Activated CD4-positive, alpha-beta T cell treated with anti-CD3 and anti-CD28 coated beads for 36 hours (primary cell): Measurements from ENCODE around the gene MACROD2. TPM values are rescaled to one million over a fixed set of nuclear protein-coding genes. Genes with fewer than 3 reads are reported as not detected.

Source experiments
- ATAC-seq: fragments of 200-7000 bp; cut with Tn5 transposase; one replicate; pipeline ENCODE4 v1.10.0; 2021; ENCODE audit warnings: mild to moderate bottlenecking, moderate library complexity
- CTCF ChIA-PET: fragments of 350-600 bp; sonication (Branson Sonifier 250); formaldehyde crosslinking; loops from one replicate; lab custom pipeline; 2021; ENCODE audit warnings: antibody characterized with exemption; lab: Charles Lee
- POLR2A ChIA-PET: fragments of 350-600 bp; sonication (Branson Sonifier 250); formaldehyde crosslinking; loops from one replicate; lab custom pipeline; 2021; ENCODE audit warnings: antibody characterized with exemption, inconsistent platforms; lab: Charles Lee
- DNase-seq: peaks from one replicate; pipeline ENCODE4 v3.0.0-alpha.2; 2020
- H3K27ac Mint-ChIP-seq: one replicate; pipeline ENCODE4 v1.8.0; 2021; ENCODE audit warnings: mixed read lengths
- H3K27me3 Mint-ChIP-seq: one replicate; pipeline ENCODE4 v1.8.0; 2021; ENCODE audit warnings: mixed read lengths
- H3K36me3 Mint-ChIP-seq: one replicate; pipeline ENCODE4 v1.8.0; 2021; ENCODE audit warnings: low read depth, mixed read lengths
- H3K4me1 Mint-ChIP-seq: one replicate; pipeline ENCODE4 v1.8.0; 2021; ENCODE audit warnings: mixed read lengths
- H3K4me3 Mint-ChIP-seq: one replicate; pipeline ENCODE4 v1.8.0; 2021; ENCODE audit warnings: mild to moderate bottlenecking, moderate library complexity, mixed read lengths
- H3K9me3 Mint-ChIP-seq: one replicate; pipeline ENCODE4 v1.8.0; 2021; ENCODE audit warnings: low read depth, mixed read lengths
- intact Hi-C, 2 experiments: fragments of 100-400 bp; cut with DNase I in 1 of 2; cut with micrococcal nuclease in 1 of 2; formaldehyde crosslinking; loops; one replicate each; pipeline versions ENCODE4 v1.14.2 to v1.15.1; 2022 to 2024; cut with DNase I, micrococcal nuclease
- total RNA-seq, 2 experiments: library from RNA; stranded (reverse); gene quantifications; one replicate each; pipeline ENCODE4 v1.2.3, GENCODE V29; 2021

Gene MACROD2
- total RNA-seq, 2 experiments from 2014 or later = not detected

DNA sequence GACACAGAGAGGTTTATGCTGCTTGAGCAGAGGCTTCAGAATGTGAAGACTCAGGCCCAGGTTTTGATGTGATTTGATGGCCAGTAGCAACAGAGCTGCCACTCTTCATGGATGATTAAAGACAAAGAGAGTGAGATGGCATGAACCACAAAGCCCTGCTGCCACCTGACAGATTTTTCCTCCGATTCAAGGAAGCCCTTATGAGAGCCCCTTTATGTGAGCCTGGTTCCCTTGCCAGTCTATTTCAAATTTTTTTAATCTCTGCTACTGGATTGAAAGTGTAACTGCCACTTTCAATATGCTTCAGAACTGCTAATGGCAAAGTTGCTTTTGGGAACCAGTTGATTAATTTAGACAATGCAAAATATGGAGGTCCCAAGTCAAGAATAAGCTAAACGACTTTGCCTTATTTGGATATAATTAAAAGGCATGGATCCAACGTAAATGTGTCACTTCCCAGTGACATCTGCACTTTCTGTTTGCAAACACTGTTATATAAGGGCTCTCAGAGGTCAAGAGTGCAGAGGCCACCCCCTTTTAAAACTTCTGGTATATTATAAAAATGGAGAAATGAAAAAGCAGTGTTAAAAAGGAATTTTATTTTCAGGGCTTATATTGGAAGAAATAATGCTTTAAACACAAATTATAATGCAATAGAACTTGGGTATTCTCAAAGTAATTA lies 581.0 kb downstream of the MACROD2 start:
- no peaks in the 10 kb centered on the region for H3K4me1 Mint-ChIP-seq
- intact Hi-C loops = no loop called here
- no peak overlapping the region for H3K4me3 Mint-ChIP-seq
- no peaks in the 10 kb centered on the region for H3K36me3 Mint-ChIP-seq
- no peak for DNase-seq
- H3K27me3 Mint-ChIP-seq = no peaks in the 10 kb centered on the region
- POLR2A ChIA-PET = no interaction called here
- ATAC-seq = no peak
- H3K9me3 Mint-ChIP-seq = peaks cover 3% of the 10 kb centered on the region
- H3K27ac Mint-ChIP-seq = no peak overlapping the region
- CTCF ChIA-PET = interaction anchor here (0.7 kb wide), 1 partner anchor 542 kb away, joined by 3 read pairs; no protein-coding TSS in a partner anchor

DNA sequence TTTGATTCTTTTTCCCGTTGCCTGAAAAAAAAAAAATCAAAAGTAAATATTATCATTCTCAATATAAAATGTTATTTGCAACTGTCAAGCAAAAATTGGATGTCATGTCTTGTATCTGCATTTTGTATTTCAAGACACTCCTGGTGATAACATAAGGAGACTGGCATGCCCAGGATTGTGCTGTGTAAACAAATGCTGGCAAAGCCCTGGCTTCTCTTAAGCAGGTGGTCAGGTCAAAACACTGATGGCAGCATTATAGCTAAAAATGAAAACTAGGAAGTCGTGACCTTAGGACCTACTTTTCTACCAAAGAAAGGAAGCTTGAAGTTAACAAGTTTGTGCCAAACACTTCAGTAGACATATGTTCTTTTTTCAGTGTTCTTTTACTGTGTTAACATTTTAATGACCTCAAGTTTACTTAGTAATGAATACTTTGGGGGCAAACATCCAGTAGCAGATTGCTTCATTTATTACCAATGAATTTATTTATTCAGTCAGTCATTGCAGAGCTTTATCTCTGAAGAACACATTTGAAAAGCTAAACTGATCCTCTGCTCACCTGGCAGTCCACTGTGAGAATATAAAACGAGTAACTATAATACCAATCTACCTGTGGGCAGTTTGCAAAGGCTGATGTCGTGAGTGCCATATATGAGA lies 585.2 kb downstream of the MACROD2 start:
- DNase-seq (no peak), ATAC-seq (no peak)
- intact Hi-C loops = no loop called here
- no peaks in the 10 kb centered on the region for H3K36me3 Mint-ChIP-seq
- ChIA-PET CTCF (no interaction called here), POLR2A (no interaction called here)
- no peak overlapping the region for H3K4me3 Mint-ChIP-seq
- H3K27me3 Mint-ChIP-seq = no peaks in the 10 kb centered on the region
- no peak overlapping the region for H3K27ac Mint-ChIP-seq
- no peaks in the 10 kb centered on the region for H3K4me1 Mint-ChIP-seq
- no peaks in the 10 kb centered on the region for H3K9me3 Mint-ChIP-seq

GRCh38 chr20:14581731-14582130 lies 586.4 kb downstream of the MACROD2 start:
- POLR2A ChIA-PET = no interaction called here

GRCh38 chr20:14582855-14583254 lies 587.5 kb downstream of the MACROD2 start:
- Mint-ChIP-seq H3K9me3 (no peaks in the 10 kb centered on the region), H3K27me3 (no peaks in the 10 kb centered on the region), H3K27ac (no peak overlapping the region), H3K4me3 (no peak overlapping the region), H3K4me1 (no peaks in the 10 kb centered on the region), H3K36me3 (no peaks in the 10 kb centered on the region)
- DNase-seq (no peak), ATAC-seq (no peak)
- CTCF ChIA-PET = no interaction called here
- intact Hi-C loops = no loop called here
- POLR2A ChIA-PET = no interaction called here

More at GRCh38 chr20:14581731-14582130, 586.4 kb downstream of the MACROD2 start:
- Mint-ChIP-seq H3K36me3 (no peaks in the 10 kb centered on the region), H3K4me3 (no peak overlapping the region), H3K9me3 (no peaks in the 10 kb centered on the region), H3K27me3 (no peaks in the 10 kb centered on the region), H3K4me1 (no peaks in the 10 kb centered on the region), H3K27ac (no peak overlapping the region)
- intact Hi-C loops = no loop called here
- CTCF ChIA-PET = no interaction called here
- ATAC-seq = no peak
- DNase-seq = no peak

DNA sequence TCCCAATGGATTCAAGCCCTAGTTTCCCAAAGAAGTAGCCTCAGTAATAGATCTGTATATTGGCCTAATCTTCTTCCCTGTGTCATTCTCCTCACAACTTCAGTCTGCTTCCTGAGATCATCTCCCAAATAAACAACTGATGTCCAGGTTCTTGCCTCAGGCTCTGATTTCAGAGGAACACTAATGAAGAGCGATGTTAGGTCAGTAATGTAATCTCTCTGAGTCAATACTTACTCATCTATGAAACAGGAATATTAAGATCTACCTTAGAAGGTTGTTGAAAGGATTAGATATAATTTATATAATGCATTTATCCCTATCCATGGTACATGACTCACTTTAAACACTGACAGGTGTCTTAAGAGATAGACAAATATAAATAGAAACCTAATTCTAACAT lies 588.1 kb downstream of the MACROD2 start:
- DNase-seq (no peak), ATAC-seq (no peak)
- Mint-ChIP-seq H3K27me3 (no peaks in the 10 kb centered on the region), H3K4me1 (no peaks in the 10 kb centered on the region), H3K9me3 (no peaks in the 10 kb centered on the region), H3K27ac (no peak overlapping the region), H3K4me3 (no peak overlapping the region), H3K36me3 (no peaks in the 10 kb centered on the region)
- intact Hi-C loops = no loop called here
- ChIA-PET POLR2A (no interaction called here), CTCF (no interaction called here)

DNA sequence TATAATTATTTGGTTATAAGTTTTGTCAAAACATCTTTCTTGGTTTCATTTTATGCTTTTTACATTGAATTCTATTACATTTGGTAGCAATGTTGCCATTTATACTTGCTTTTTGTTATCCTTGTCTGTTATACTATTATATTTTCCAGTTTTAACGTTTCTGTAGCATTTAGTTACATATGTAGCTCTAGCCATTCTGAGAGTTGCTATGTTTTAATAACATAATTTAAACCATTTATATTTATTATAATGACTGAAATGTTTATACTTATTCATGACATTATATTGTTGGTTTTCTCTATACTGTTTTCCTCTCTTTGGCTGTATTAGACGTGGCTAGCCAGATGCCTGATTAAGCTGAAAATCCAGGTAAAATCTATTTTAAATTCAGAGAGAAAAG lies 594.1 kb downstream of the MACROD2 start:
- no peak overlapping the region for H3K27ac Mint-ChIP-seq
- no peak overlapping the region for H3K4me3 Mint-ChIP-seq
- DNase-seq (no peak), ATAC-seq (no peak)
- ChIA-PET POLR2A (no interaction called here), CTCF (no interaction called here)
- H3K4me1 Mint-ChIP-seq = no peaks in the 10 kb centered on the region
- intact Hi-C loops = no loop called here
- H3K27me3 Mint-ChIP-seq = no peaks in the 10 kb centered on the region
- H3K9me3 Mint-ChIP-seq = no peaks in the 10 kb centered on the region
- no peaks in the 10 kb centered on the region for H3K36me3 Mint-ChIP-seq

DNA sequence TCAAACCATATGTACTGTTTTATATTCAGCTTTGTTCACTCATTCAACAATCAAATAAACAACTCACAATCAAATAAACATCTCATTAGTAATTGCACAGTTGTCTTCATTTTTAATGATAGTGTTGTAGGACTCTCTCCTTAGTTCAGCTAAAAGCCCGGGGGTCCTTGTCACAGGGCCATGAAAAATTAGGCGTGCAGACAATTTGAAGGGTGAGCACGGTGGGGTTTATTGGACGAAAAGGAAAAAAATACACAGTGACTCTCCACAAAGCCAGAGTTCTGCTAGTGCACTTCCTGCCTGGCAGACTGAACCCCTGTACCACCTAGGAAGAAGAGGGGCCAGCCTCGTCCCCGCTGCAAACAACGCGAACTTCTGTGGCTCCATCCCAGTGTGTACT lies 599.7 kb downstream of the MACROD2 start:
- H3K27me3 Mint-ChIP-seq = no peaks in the 10 kb centered on the region
- intact Hi-C loops = no loop called here
- no peaks in the 10 kb centered on the region for H3K4me1 Mint-ChIP-seq
- peaks cover 6% of the 10 kb centered on the region for H3K9me3 Mint-ChIP-seq
- no peak overlapping the region for H3K4me3 Mint-ChIP-seq
- no peak for ATAC-seq
- ChIA-PET POLR2A (no interaction called here), CTCF (no interaction called here)
- no peak overlapping the region for H3K27ac Mint-ChIP-seq
- H3K36me3 Mint-ChIP-seq = no peaks in the 10 kb centered on the region
- DNase-seq = no peak

- no peak overlapping the region for H3K27ac Mint-ChIP-seq
- no peaks in the 10 kb centered on the region for H3K36me3 Mint-ChIP-seq
- H3K4me3 Mint-ChIP-seq = no peak overlapping the region
- H3K27me3 Mint-ChIP-seq = no peaks in the 10 kb centered on the region
- H3K4me1 Mint-ChIP-seq = no peaks in the 10 kb centered on the region
- ATAC-seq = no peak
- intact Hi-C loops = no loop called here
- POLR2A ChIA-PET = no interaction called here
- CTCF ChIA-PET = no interaction called here
- H3K9me3 Mint-ChIP-seq = peaks cover 6% of the 10 kb centered on the region
- no peak for DNase-seq
These were observed 601.9 kb downstream of the MACROD2 start for GRCh38 chr20:14597206-14597715.

GRCh38 chr20:14599613-14600012 lies 604.3 kb downstream of the MACROD2 start:
- DNase-seq (no peak), ATAC-seq (no peak)
- H3K27ac Mint-ChIP-seq = no peak overlapping the region
- ChIA-PET CTCF (interaction anchor here (0.5 kb wide), 1 partner anchor 14 kb away, joined by 4 read pairs; no protein-coding TSS in a partner anchor), POLR2A (no interaction called here)
- H3K4me1 Mint-ChIP-seq = no peaks in the 10 kb centered on the region
- intact Hi-C loops = no loop called here
- peaks cover 9% of the 10 kb centered on the region for H3K9me3 Mint-ChIP-seq
- no peak overlapping the region for H3K4me3 Mint-ChIP-seq
- no peaks in the 10 kb centered on the region for H3K36me3 Mint-ChIP-seq
- H3K27me3 Mint-ChIP-seq = no peaks in the 10 kb centered on the region

DNA sequence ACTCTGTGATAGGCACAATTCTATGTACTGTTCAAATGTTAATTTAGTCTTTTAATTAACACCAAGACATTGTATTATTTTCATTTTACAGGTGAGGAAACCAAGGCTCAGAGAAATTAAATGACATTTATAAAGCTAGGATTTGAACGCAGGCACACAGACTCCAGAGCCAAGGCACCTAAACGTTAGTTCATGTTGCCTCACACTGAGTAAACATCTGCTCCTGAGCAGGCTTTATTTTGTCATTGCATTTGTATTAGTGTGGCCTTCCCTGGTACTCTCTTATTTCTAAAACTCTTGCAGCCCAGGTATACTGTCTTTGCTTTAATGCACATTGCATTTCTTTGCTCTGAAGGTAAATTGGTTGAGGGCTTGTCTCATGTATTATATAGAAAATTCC lies 605.2 kb downstream of the MACROD2 start:
- H3K9me3 Mint-ChIP-seq = peaks cover 9% of the 10 kb centered on the region
- H3K36me3 Mint-ChIP-seq = no peaks in the 10 kb centered on the region
- CTCF ChIA-PET = no interaction called here
- no peaks in the 10 kb centered on the region for H3K4me1 Mint-ChIP-seq
- H3K4me3 Mint-ChIP-seq = no peak overlapping the region
- DNase-seq (no peak), ATAC-seq (no peak)
- POLR2A ChIA-PET = no interaction called here
- no peaks in the 10 kb centered on the region for H3K27me3 Mint-ChIP-seq
- no peak overlapping the region for H3K27ac Mint-ChIP-seq
- intact Hi-C loops = no loop called here

- intact Hi-C loops = no loop called here
- no peak for DNase-seq
- no peak overlapping the region for H3K27ac Mint-ChIP-seq
- H3K9me3 Mint-ChIP-seq = peaks cover 13% of the 10 kb centered on the region
- no peaks in the 10 kb centered on the region for H3K4me1 Mint-ChIP-seq
- no peak for ATAC-seq
- H3K36me3 Mint-ChIP-seq = no peaks in the 10 kb centered on the region
- POLR2A ChIA-PET = no interaction called here
- H3K4me3 Mint-ChIP-seq = no peak overlapping the region
- no peaks in the 10 kb centered on the region for H3K27me3 Mint-ChIP-seq
- CTCF ChIA-PET = no interaction called here
These were observed 608.8 kb downstream of the MACROD2 start for GRCh38 chr20:14604143-14604542.
